DND-41 (cell line): ENCODE data around the gene NCS1.

ENCODE experiments used
- EZH2 ChIP-seq: IDR thresholded peaks from 3 replicates; pipeline ENCODE4 v1.6.1; 2012; ENCODE audit warnings: borderline replicate concordance, low read depth, mild to moderate bottlenecking, moderate library complexity, low read length, inconsistent platforms; ENCODE audit not compliant: severe bottlenecking
- TF ChIP-seq, protein P1 (sequence below): IDR thresholded peaks from 2 replicates; pipeline ENCODE4 v1.5.1; 2012; ENCODE audit warnings: borderline replicate concordance, low read length, moderate library complexity, mild to moderate bottlenecking; ENCODE audit not compliant: poor library complexity, severe bottlenecking; ENCODE audit errors: extremely low read depth

- TF ChIP-seq, protein P1, sequence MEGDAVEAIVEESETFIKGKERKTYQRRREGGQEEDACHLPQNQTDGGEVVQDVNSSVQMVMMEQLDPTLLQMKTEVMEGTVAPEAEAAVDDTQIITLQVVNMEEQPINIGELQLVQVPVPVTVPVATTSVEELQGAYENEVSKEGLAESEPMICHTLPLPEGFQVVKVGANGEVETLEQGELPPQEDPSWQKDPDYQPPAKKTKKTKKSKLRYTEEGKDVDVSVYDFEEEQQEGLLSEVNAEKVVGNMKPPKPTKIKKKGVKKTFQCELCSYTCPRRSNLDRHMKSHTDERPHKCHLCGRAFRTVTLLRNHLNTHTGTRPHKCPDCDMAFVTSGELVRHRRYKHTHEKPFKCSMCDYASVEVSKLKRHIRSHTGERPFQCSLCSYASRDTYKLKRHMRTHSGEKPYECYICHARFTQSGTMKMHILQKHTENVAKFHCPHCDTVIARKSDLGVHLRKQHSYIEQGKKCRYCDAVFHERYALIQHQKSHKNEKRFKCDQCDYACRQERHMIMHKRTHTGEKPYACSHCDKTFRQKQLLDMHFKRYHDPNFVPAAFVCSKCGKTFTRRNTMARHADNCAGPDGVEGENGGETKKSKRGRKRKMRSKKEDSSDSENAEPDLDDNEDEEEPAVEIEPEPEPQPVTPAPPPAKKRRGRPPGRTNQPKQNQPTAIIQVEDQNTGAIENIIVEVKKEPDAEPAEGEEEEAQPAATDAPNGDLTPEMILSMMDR, result no peak
- TF ChIP-seq EZH2, result no peak
Observed at GRCh38 chr9:130265431-130266235, 93.4 kb downstream of the NCS1 start, which contains the start of gene HMCN2.
